GM10266 (cell line): ENCODE measurements around the gene CUBN.

Experiments used
- DNase-seq: peaks from one replicate; pipeline ENCODE4 v3.0.0; 2012; ENCODE audit errors: extremely low spot score
- CTCF ChIP-seq: IDR thresholded peaks from 2 replicates; pipeline ENCODE4 v1.5.1; 2012; ENCODE audit warnings: mild to moderate bottlenecking, low read depth; ENCODE audit not compliant: control insufficient read depth, insufficient read depth; ENCODE audit errors: missing control alignments

Gene CUBN

GRCh38 chr10:16987206-16987621 is 142.4 kb downstream of the CUBN start:
- DNase-seq = no peak
- no peak for TF ChIP-seq CTCF

GRCh38 chr10:16986406-16987205 is 143.0 kb downstream of the CUBN start:
- no peak for DNase-seq
- TF ChIP-seq CTCF = no peak

- no peak for TF ChIP-seq CTCF
- no peak for DNase-seq
Observed at GRCh38 chr10:16986082-16986405, 143.6 kb downstream of the CUBN start.

GRCh38 chr10:16984242-16984641 is 145.4 kb downstream of the CUBN start:
- no peak for TF ChIP-seq CTCF
- DNase-seq = no peak

- no peak for TF ChIP-seq CTCF
Observed at GRCh38 chr10:16976803-16977202, 152.8 kb downstream of the CUBN start.

GRCh38 chr10:16975188-16975587 is 154.4 kb downstream of the CUBN start:
- TF ChIP-seq CTCF = no peak

More at GRCh38 chr10:16976803-16977202, 152.8 kb downstream of the CUBN start:
- DNase-seq = no peak

GRCh38 chr10:16968416-16969041 is 161.1 kb downstream of the CUBN start:
- no peak for DNase-seq

More at GRCh38 chr10:16975188-16975587, 154.4 kb downstream of the CUBN start:
- no peak for DNase-seq

More at GRCh38 chr10:16968416-16969041, 161.1 kb downstream of the CUBN start:
- no peak for TF ChIP-seq CTCF
